Fibroblast of gingiva (primary cell): ENCODE data around the gene RNASE8.

Source experiments
- DNase-seq: peaks from one replicate; pipeline ENCODE4 v3.0.0-alpha.2; 2011; ENCODE audit warnings: low read depth

The RNASE8 gene

DNA sequence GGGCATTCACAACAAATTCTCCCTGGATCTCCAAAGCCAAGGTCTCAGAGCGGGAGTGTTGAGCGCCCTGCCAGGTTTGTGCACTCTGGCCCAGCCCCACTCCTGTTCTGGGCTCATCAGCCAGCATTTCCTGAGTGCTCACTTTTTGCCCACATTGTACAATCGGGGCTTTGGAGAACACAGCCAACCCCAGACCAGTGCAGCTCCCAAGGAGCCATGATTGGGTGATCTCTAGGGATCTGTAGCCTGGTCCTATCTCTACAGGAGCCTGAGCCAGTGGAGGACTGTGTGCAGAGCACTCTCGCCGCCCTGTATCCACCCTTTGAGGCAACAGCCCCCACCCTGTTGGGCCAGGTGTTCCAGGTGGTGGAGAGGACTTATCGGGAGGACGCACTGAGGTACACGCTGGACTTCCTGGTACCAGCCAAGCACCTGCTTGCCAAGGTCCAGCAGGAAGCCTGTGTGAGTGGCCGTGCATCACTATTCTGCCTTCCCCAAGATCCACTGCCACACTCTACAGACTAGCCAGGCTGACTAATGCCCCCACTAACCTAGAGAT is 15.2 kb downstream of the RNASE8 start:
- no peak for DNase-seq

DNA sequence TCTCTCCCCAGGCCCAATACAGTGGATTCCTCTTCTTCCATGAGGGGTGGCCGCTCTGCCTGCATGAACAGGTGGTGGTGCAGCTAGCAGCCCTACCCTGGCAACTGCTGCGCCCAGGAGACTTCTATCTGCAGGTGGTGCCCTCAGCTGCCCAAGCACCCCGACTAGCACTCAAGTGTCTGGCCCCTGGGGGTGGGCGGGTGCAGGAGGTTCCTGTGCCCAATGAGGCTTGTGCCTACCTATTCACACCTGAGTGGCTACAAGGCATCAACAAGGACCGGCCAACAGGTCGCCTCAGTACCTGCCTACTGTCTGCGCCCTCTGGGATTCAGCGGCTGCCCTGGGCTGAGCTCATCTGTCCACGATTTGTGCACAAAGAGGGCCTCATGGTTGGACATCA is 16.3 kb downstream of the RNASE8 start:
- no peak for DNase-seq

DNA sequence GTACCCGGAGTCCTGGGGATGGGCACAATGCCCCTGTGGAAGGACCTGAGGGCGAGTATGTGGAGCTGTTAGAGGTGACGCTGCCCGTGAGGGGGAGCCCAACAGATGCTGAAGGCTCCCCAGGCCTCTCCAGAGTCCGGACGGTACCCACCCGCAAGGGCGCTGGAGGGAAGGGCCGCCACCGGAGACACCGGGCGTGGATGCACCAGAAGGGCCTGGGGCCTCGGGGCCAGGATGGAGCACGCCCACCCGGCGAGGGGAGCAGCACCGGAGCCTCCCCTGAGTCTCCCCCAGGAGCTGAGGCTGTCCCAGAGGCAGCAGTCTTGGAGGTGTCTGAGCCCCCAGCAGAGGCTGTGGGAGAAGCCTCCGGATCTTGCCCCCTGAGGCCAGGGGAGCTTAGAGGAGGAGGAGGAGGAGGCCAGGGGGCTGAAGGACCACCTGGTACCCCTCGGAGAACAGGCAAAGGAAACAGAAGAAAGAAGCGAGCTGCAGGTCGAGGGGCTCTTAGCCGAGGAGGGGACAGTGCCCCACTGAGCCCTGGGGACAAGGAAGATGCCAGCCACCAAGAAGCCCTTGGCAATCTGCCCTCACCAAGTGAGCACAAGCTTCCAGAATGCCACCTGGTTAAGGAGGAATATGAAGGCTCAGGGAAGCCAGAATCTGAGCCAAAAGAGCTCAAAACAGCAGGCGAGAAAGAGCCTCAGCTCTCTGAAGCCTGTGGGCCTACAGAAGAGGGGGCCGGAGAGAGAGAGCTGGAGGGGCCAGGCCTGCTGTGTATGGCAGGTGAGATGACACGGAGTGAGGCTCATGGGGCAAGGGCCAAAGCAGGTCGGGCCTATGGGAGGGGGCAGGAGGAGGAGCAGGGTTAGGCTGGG is 17.0 kb downstream of the RNASE8 start:
- DNase-seq = no peak

DNA sequence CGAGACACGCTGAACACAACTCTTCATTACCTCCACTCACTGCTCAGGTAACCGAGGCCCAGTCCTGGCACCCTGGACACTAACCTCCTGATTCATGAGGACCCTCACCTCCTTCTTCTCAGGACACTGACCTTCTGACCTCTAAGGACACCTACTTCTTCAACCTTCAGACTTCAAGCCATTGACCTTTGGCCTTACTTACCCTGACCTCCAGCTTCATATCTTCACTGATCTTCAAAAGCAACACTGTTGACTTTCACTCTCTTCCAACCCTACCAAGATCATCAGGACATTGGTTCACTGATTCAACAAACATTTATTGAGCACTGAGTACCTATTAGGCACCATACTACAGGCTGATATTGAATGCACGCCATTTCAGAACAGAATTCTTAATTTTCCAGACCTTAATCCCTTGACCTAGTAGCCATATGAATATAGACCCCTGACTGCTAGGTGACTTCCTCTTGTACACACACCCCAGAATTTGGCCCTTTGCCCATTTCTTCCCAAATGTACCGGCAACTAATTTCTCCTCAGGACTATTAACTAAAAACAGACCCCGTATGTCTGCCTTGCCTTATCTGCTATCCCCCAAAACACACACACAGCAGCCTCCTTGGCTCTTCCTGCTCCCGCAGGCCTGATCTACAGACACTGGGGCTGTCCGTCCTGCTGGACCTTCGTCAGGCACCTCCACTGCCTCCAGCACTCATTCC is 18.3 kb downstream of the RNASE8 start:
- DNase-seq = no peak

DNA sequence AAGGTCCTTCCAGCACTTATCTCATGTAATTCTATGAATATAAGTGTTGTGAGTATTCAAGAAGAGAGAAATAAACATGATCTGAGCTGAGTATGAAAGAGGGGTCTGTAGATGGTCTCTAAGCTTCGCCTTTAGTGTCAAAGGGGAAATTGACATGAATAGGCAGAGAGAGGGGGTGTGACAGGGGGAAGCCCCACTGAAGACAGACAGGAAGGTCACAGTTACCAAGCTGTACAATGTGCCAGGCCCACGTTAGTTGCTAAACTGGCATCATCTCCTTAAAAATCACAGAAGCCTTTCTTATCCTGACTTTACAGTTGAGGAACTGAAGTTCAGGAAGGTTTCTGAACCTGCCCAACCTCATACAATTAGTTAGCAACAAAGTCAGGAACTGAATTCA is 20.1 kb downstream of the RNASE8 start:
- DNase-seq = no peak

DNA sequence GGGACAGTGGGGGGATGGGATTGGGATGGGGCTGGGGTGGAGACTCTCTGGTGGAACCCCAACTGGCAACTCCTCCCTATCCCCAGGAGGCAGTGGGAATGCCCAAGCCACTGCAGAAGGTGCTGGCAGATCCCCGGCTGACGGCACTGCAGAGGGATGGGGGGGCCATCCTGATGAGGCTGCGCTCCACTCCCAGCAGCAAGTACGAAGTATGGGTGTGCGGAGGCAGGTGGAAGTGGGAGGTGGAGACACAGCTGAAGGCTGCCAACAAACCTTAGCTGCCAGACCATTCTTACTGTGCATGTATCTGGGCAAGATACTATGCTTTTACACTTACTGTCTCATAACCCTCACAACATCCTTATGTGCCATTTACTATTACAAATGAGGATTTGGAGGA is 20.7 kb downstream of the RNASE8 start:
- DNase-seq = no peak

DNA sequence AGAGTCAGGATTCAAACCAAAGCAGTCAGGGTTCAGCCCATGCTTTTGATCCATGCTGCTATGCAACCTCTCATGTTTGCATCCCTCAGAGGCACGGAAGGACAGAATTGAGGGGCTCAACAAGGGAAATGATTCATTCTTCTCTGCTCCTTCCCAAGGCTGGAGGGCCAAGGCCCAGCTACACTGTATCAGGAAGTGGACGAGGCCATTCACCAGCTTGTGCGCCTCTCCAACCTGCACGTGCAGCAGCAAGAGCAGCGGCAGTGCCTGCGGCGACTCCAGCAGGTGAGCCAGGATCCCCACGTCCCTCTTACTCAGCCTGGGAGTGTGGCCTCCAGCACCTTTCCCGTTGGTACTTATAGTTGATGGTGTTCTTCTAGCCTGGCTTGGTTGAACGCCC is 21.1 kb downstream of the RNASE8 start:
- no peak for DNase-seq

DNA sequence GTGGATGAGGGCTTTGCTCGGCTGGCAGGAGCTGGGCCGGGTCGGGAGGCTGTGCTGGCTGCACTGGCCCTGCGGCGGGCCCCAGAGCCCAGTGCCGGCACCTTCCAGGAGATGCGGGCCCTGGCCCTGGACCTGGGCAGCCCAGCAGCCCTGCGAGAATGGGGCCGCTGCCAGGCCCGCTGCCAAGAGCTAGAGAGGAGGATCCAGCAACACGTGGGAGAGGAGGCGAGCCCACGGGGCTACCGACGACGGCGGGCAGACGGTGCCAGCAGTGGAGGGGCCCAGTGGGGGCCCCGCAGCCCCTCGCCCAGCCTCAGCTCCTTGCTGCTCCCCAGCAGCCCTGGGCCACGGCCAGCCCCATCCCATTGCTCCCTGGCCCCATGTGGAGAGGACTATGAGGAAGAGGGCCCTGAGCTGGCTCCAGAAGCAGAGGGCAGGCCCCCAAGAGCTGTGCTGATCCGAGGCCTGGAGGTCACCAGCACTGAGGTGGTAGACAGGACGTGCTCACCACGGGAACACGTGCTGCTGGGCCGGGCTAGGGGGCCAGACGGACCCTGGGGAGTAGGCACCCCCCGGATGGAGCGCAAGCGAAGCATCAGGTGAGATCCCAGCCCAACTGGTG is 24.0 kb downstream of the RNASE8 start:
- no peak for DNase-seq

DNA sequence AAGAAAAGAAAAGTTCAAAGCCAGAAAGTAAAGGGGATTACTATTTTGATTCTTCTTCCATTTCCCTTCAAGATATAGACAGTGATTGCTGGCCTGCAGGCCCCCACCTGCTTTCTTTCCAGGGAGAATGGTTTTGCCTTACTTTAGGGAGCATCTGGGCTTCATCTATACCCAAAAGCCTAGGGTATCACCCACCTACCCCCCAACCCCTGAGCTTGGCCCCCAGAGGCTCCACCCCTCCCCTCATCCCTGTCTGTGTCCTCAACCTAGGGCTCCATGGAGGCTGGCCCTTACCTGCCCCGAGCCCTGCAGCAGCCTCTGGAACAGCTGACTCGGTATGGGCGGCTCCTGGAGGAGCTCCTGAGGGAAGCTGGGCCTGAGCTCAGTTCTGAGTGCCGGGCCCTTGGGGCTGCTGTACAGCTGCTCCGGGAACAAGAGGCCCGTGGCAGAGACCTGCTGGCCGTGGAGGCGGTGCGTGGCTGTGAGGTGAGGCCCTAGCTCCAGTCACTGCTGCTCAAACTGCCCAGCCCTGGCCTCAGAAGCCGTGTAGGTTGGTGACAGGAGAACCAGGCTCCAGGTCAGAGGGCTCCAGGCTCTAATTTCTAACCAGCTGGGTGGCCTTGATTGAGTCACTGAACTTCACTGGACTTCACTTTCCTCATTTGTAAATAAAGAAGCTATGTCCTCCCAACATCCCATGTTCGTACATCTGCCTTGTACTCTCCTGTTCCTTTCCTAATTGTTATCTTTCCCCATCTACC is 26.1 kb downstream of the RNASE8 start:
- no peak for DNase-seq

DNA sequence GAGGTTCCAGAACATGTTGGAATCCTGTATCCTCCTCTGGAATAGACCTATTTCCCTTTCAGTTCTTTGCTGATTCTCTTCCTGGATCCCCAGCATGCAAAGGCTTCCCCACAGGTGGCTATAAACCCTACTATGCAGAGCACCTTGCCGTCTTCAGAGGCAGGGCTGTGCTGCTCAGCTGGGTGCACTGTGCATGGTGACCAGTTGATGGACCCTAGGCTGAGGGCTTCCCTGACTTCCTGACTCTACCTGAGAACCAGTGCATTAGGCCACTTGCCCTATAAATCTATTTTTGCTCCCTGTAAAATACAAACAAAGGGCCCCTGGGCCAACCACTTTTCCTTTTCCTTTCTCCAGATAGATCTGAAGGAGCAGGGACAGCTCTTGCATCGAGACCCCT is 26.8 kb downstream of the RNASE8 start:
- DNase-seq = no peak

DNA sequence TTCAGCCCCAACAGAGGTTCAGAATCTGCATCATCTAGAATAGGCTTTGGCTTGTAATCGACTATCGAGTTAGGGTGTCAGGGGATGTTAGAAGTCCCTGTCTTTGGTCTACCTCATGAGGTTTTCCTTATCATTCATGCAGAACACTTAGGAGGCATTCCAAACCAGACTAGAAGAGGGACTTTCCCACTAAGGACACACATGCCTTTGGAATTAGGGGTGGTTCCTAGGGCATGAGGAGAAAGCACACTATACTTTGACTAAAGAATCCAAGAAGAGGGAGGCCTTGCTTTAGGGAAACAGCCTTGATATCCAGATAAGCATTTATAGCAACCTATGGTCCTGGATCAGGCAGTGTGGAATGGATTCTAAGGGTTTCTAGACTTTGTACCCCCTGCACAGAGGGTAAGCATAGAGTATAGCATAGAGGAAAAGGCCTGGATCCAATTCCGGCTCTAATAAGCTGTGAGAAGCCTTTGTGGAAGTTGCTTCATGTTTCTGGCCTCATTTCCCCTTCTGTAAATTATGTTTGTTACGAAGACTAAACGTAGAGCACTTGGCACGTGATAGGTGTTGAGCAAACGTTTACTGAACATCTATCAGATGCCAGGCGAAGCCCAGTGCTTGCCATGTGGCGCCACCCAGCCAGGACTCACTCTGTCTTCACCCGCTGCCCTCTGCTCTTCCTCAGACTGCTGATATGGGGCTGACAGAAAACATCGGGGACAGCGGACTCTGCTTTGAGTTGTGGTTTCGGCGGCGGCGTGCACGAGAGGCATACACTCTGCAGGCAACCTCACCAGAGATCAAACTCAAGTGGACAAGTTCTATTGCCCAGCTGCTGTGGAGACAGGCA is 27.6 kb downstream of the RNASE8 start:
- peak; percentile 90 for DNase-seq

DNA sequence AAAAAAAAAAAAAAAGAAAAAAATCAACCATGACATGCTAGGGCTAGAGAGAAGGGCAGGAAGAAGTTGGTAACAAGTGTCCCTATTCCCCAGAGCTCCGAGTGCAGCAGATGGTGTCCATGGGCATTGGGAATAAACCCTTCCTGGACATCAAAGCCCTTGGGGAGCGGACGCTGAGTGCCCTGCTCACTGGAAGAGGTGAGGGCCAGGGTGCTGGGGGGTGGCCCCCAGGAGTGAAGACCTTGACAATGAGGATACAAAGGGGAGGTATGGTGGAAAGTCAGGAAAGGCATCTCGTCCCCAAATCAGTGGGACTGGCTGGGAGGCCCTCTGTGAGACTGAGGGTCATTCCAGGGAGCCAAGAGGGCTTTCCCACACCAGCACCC is 29.3 kb downstream of the RNASE8 start:
- DNase-seq = no peak

DNA sequence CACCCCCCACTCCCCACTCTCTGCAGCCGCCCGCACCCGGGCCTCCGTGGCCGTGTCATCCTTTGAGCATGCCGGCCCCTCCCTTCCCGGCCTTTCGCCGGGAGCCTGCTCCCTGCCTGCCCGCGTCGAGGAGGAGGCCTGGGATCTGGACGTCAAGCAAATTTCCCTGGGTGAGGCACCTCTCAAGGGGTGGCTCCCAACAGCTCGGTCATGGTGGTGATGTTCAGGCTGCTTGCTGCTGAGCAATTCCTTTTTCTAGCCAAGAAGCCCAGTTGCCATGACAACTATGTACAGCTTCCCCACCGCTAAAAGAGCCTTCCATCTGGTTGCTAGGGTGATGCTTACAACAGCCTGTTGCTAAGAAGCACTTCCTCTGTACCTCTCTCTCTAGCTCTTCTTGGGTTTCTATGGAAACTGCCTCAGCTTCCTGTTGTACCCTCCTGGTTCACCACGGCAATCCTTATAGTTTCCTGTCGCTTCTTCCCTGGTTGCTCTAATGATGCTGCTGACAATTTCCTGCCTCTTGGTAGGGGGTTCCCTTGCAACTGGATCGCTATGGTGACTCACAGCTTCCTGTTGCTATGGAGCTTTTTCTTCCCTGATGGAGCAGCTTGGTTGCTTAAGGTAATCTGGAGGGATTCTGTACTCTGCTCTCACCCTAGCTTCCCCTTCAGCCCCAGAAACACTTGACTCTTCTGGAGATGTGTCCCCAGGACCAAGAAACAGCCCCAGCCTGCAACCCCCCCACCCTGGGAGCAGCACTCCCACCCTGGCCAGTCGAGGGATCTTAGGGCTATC is 29.9 kb downstream of the RNASE8 start:
- peak; percentile 92 for DNase-seq

DNA sequence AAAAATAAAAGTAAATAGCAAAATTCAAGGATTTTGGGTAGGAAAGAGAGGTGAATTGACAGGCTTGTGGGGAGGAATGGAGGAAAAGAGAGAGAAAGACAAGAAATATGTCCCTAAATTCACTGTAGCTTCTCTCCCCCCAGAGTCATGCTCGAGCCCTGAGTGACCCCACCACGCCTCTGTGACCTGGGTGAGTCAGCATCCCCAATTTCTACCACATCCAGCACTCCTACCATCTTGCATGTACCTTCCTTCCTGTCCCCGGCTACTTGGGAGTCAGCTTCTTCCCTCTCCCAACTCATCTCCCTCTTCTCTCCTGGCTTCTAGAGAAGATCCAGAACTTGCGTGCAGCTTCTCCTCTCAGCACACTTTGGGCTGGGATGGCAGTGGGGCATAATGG is 31.1 kb downstream of the RNASE8 start:
- no peak for DNase-seq

DNA sequence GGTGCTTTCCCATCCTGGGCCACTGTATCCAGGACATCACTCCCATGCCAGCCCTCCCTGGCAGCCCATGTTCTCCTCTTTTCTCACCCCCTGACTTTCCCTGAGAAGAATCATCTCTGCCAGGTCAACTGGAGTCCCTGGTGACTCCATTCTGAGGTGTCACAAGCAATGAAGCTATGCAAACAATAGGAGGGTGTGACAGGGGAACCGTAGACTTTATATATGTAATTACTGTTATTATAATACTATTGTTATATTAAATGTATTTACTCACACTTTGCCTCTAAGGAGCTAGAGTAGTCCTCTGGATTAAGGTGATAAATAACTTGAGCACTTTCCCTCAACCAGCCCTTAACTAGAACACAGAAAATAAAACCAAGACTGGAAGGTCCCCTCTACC is 31.6 kb downstream of the RNASE8 start:
- no peak for DNase-seq

DNA sequence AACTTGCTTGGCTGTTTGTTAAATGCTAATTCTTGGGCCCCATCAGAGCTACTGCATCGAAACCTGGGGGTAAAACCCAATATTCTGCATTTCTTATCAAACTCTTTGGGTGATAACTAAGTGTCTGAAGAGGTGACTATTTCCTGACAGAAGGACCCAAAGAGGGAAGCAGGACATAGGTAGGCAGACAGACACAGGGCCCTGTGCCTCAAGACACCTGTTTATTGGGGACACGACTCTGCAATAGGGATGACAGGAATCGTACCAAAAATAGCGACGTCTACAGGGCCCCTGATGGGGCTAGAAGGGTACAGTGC is 32.2 kb downstream of the RNASE8 start:
- no peak for DNase-seq

DNA sequence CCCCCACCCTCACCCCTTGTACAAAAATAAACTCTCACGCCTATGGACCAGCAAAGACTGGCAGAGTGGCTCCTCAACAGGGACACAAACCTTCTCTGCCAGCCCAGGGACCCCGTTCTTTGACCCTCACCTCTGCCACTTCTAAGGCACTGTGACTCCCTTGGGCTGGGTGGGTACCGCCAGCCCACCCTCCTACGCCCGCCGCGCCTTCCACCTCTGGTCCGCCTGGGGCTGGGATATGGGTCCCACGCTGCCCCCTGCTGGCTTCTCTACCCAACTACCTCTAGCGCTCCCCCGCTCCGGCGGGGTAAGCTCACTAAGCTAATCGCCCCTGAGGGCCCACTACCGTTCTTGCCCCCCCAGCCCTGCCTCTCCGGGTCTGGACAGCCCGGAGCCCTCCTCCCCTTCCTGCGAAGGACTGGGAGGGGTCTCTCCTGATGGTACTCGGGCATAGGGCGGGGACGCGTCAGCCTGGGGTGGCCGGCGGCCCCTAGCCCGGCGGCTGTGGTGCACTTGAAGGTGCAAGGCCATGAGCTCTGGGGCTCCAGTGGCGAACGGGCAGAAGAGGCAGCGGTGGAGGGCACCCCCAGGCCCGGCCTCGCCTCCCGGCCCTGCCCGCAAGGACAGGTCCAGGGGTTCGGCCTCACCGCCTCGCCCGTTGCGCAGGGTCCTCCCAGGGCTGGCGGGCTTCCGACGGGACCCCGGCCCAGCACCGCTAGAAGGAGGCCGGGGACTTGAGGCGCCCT is 32.7 kb downstream of the RNASE8 start:
- no peak for DNase-seq

DNA sequence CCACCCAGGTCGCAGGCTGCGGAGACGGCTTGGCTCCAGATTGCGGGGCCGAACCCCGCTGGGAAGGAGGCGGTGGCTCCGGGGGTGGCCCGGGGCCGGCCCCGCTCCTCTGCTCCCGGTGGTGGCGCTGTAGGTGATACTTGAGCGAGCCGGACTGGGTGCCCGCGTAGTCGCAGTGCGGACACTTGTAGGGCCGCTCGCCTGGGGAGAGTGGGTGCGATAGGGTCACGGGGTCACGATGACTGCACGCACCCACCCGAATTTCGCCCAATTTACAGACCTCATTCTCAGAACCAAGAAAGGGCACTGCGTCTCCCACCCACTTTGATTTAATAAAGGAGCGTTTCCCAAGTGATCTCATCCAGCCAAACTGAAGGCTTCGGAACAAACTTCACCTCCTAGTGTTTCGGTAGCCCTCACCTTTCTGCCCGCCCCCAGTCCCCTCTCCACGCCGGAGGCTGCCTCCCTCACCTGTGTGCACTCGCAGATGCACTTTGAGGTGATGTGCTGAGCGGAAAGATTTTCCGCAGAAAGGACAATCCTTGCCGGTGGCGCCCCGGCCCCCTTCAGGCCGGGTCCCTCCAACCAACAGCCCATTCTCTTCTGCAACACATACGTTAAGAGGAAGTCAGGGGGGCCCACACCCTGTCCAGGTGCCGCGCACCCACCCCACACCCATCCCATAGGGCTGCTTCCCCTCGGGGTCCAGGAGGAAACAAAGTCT is 33.5 kb downstream of the RNASE8 start:
- DNase-seq = no peak

DNA sequence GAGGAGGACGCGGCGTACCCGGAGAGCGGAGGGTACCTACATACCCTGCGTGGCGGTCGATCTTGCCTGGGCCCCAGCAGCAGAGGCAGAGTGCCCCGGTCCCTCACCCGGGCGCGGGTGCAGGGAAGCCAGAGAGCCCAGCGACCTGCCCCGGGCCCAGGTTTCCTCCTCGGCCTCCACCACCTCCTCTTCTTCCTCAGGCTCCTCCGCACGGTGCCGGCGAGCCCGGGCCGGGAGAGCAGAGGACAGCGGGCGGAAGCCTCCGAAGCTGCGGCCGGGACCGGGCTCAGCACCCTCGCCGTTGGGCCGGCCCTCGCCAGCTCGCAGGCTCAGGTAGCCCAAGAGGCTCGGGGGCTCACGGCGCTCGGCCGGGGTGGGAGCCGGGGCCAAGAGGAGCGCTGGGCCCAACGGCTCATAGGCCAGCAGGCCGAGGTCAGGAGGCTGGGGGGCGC is 34.2 kb downstream of the RNASE8 start:
- DNase-seq = no peak
